Vagina (tissue), 2 donors: ENCODE measurements around the gene FRY.

Experiments used
- CTCF ChIP-seq, 3 experiments: fragments of 450-650 bp in 2 of 3; fragments of 200-600 bp in 1 of 3; sonication (generic) in 1 of 3; IDR thresholded peaks; one replicate each; pipeline ENCODE4 v1.5.1; 2017 to 2019; ENCODE audit warnings: antibody characterized with exemption in 3 of 3, mild to moderate bottlenecking in 2 of 3, moderate library complexity in 2 of 3
- POLR2A ChIP-seq, 2 donors: fragments of 450-650 bp; IDR thresholded peaks; one replicate each; pipeline ENCODE4 v1.6.1; 2017; ENCODE audit warnings: antibody characterized with exemption in 2 of 2, mild to moderate bottlenecking in 2 of 2, moderate library complexity in 2 of 2
- POLR2AphosphoS5 ChIP-seq, 2 donors: sonication (generic); formaldehyde crosslinking; IDR thresholded peaks; one replicate each; pipeline ENCODE4 v1.9.0; 2017; ENCODE audit warnings: antibody characterized with exemption in 2 of 2, mild to moderate bottlenecking in 2 of 2, low read depth in 1 of 2; ENCODE audit not compliant: insufficient read depth in 1 of 2

GRCh38 chr13:32278426-32278825 lies 246.9 kb downstream of the FRY start:
- no peak for TF ChIP-seq CTCF (IDR thresholded peaks at IDR 0.05)
- TF ChIP-seq POLR2A (IDR thresholded peaks at IDR 0.05): no peak
- TF ChIP-seq POLR2AphosphoS5 (IDR thresholded peaks at IDR 0.05; ENCODE audit: insufficient read depth in 1 of 2, low read depth in 1 of 2): no peak
